HG03103 (cell line): Measurements from ENCODE around the gene SNAP23.
"Not testable (repeated sequence)": the region's sequence is repeated elsewhere in the genome, so short reads cannot be mapped to it uniquely, and the experiment has no call there.

Experiments used
- ATAC-seq: cut with Tn5 transposase; IDR thresholded peaks from one replicate; pipeline ENCODE4 v1.9.1; 2021; ENCODE audit warnings: low read depth; ENCODE audit not compliant: unreplicated experiment

The SNAP23 gene

GRCh38 chr15:42553554-42553953, 58.1 kb downstream of the SNAP23 start:
- no peak for ATAC-seq

- not testable (repeated sequence) for ATAC-seq
Measured at GRCh38 chr15:42556550-42557207, 61.2 kb downstream of the SNAP23 start.

GRCh38 chr15:42558739-42559138, 63.3 kb downstream of the SNAP23 start:
- no peak for ATAC-seq

- peak; percentile 86 for ATAC-seq
Measured at GRCh38 chr15:42575188-42576039, 80.0 kb downstream of the SNAP23 start, which contains the start of gene STARD9. TSS of gene STARD9 (plus strand) at chr15:42575606. CDS start at chr15:42575716, 110 bp downstream.

- no peak for ATAC-seq
Measured at GRCh38 chr15:42576040-42576594, 80.7 kb downstream of the SNAP23 start.

- ATAC-seq = no peak
Measured at GRCh38 chr15:42576776-42577175, 81.3 kb downstream of the SNAP23 start.

- no peak for ATAC-seq
Measured at GRCh38 chr15:42577514-42578031, 82.1 kb downstream of the SNAP23 start.

- no peak for ATAC-seq
Measured at GRCh38 chr15:42578984-42579537, 83.6 kb downstream of the SNAP23 start.

- peak; percentile 54 for ATAC-seq
Measured at GRCh38 chr15:42581272-42581730, 85.9 kb downstream of the SNAP23 start.
